HG03342 (cell line): ENCODE results near the gene AKAP5.

Source experiments
- ATAC-seq: cut with Tn5 transposase; IDR thresholded peaks from one replicate; pipeline ENCODE4 v1.9.1; 2021; ENCODE audit warnings: mild to moderate bottlenecking, moderate library complexity; ENCODE audit not compliant: unreplicated experiment

The AKAP5 gene

GRCh38 chr14:64459405-64460136 lies 5.7 kb upstream of the AKAP5 start:
- no peak for ATAC-seq

- ATAC-seq: no peak
Observed at GRCh38 chr14:64461221-64461620, 4.1 kb upstream of the AKAP5 start.

- no peak for ATAC-seq
Observed at GRCh38 chr14:64463195-64463594, 2.1 kb upstream of the AKAP5 start.

GRCh38 chr14:64463873-64464272 lies 1.4 kb upstream of the AKAP5 start:
- no peak for ATAC-seq

GRCh38 chr14:64464651-64465050 lies 648 bp upstream of the AKAP5 start:
- ATAC-seq: peak; percentile 14

GRCh38 chr14:64465831-64466554 lies 694 bp downstream of the AKAP5 start:
- ATAC-seq: no peak

- ATAC-seq: no peak
Observed at GRCh38 chr14:64467101-64467500, 1.8 kb downstream of the AKAP5 start.

- ATAC-seq: no peak
Observed at GRCh38 chr14:64467566-64467965, 2.3 kb downstream of the AKAP5 start.

- ATAC-seq: no peak
Observed at GRCh38 chr14:64468451-64468850, 3.2 kb downstream of the AKAP5 start.

GRCh38 chr14:64474041-64474440 lies 8.7 kb downstream of the AKAP5 start:
- ATAC-seq: no peak

GRCh38 chr14:64474698-64475097 lies 9.4 kb downstream of the AKAP5 start:
- no peak for ATAC-seq

- no peak for ATAC-seq
Observed at GRCh38 chr14:64475585-64476273, 10.4 kb downstream of the AKAP5 start.

- ATAC-seq: no peak
Observed at GRCh38 chr14:64476438-64476837, 11.1 kb downstream of the AKAP5 start.

GRCh38 chr14:64478634-64479250 lies 13.4 kb downstream of the AKAP5 start:
- no peak for ATAC-seq

GRCh38 chr14:64488590-64489099 lies 23.3 kb downstream of the AKAP5 start:
- no peak for ATAC-seq

GRCh38 chr14:64491637-64492036 lies 26.3 kb downstream of the AKAP5 start:
- no peak for ATAC-seq

- ATAC-seq: no peak
Observed at GRCh38 chr14:64493455-64493854, 28.2 kb downstream of the AKAP5 start.

- ATAC-seq: no peak
Observed at GRCh38 chr14:64495252-64495651, 30.0 kb downstream of the AKAP5 start.

- ATAC-seq: no peak
Observed at GRCh38 chr14:64496764-64497163, 31.5 kb downstream of the AKAP5 start.

GRCh38 chr14:64500088-64500487 lies 34.8 kb downstream of the AKAP5 start:
- ATAC-seq: no peak
